ENCODE measurements around the gene KNSTRN. TPM values are rescaled to one million over a fixed set of nuclear protein-coding genes. Genes with fewer than 3 reads are reported as not detected.

Gene KNSTRN
- total and polyA plus RNA-seq, 2 of the 13 experiments (the other 11 are each of a cell fraction or from before 2014, with no cell fraction given), result 20.3 to 62.3 TPM

DNA sequence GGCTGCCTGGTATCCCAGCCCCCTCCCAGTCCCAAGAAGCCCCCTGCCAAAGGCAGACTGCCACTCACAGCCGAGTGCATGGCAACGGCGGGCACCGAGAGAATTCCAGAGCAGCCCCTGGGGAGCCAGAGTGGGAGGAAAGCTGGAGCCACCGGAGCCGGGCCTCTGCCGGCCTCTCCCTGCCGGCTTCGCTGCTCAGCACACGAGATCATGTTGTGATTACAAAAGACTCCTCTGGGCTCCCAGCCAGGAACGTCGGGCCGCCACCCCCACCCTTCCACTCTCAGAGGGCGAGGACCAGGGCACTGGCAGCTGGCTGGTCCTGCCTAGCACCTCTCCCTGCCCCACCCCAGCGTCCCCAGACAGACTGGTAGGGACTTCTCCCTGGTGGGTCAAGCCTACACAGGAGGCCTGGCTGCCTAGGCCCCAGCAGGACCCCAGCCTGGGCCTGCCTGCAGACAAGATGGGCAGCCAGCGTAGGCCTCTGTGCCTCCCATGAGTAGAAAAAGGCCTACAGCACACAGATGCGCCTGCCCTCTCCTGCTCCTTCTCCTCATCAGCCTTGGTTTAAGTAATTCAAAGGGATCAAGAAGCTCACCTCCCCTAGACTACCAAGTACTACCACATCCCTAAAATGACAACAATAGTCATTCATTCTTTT is 41.7 kb upstream of the KNSTRN start, which contains the start of gene CCDC9B (continued):
- TF ChIP-seq ZNF740 (CRISPR knock-in tag; IDR thresholded peaks at IDR 0.05), result no peak
- TF ChIP-seq NFRKB (IDR thresholded peaks at IDR 0.05), result no peak
- TF ChIP-seq ZNF367 (CRISPR knock-in tag; IDR thresholded peaks at IDR 0.05; ENCODE audit: borderline replicate concordance), result no peak
- no peak for TF ChIP-seq ERF (CRISPR knock-in tag; IDR thresholded peaks at IDR 0.05)
- TF ChIP-seq THAP11 (CRISPR knock-in tag; IDR thresholded peaks at IDR 0.05), result peak; percentile 44
- no peak for TF ChIP-seq ZNF782 (CRISPR knock-in tag; IDR thresholded peaks at IDR 0.05; ENCODE audit: borderline replicate concordance)
- no peak for TF ChIP-seq LCORL (IDR thresholded peaks at IDR 0.05)
- TF ChIP-seq LCORL (CRISPR knock-in tag; IDR thresholded peaks at IDR 0.05), result peak; percentile 57; the same call in 1 of the 2 replicates
- TF ChIP-seq MAF1 (CRISPR knock-in tag; IDR thresholded peaks at IDR 0.05; ENCODE audit: borderline replicate concordance), result no peak
- no peak for TF ChIP-seq ZNF550 (CRISPR knock-in tag; IDR thresholded peaks at IDR 0.05; ENCODE audit: borderline replicate concordance)
- peak; percentile 59 for TF ChIP-seq RBFOX2 (IDR thresholded peaks at IDR 0.05; ENCODE audit: low read depth, low read length)
- TF ChIP-seq ZSCAN5A (CRISPR knock-in tag; IDR thresholded peaks at IDR 0.05; ENCODE audit: borderline replicate concordance), result no peak
- no peak for TF ChIP-seq NCOA1 (CRISPR knock-in tag; IDR thresholded peaks at IDR 0.05)
- TF ChIP-seq ZNF18 (CRISPR knock-in tag; IDR thresholded peaks at IDR 0.05; ENCODE audit: insufficient replicate concordance), result no peak
- TF ChIP-seq RXRB (CRISPR knock-in tag; IDR thresholded peaks at IDR 0.05; ENCODE audit: borderline replicate concordance), result peak; percentile 26; the same call in 1 of the 2 replicates
- TF ChIP-seq RORA (CRISPR knock-in tag; IDR thresholded peaks at IDR 0.05), result no peak
- no peak for TF ChIP-seq XBP1 (CRISPR knock-in tag; IDR thresholded peaks at IDR 0.05)
- TF ChIP-seq TERF1 (CRISPR knock-in tag; IDR thresholded peaks at IDR 0.05), result no peak
- TF ChIP-seq ZNF337 (CRISPR knock-in tag; IDR thresholded peaks at IDR 0.05; ENCODE audit: borderline replicate concordance, low read depth), result no peak
- TF ChIP-seq NONO (IDR thresholded peaks at IDR 0.05), result no peak
- TF ChIP-seq NONO (CRISPR knock-in tag; conservative IDR thresholded peaks at IDR 0.05), result no peak
- TF ChIP-seq HMGXB4 (CRISPR knock-in tag; IDR thresholded peaks at IDR 0.05; ENCODE audit: borderline replicate concordance in 1 of 2, low read depth in 1 of 2), result peak in 1 of 2 experiments; percentile 32; a peak in 1 of 4 replicates
- no peak for TF ChIP-seq GLI4 (CRISPR knock-in tag; IDR thresholded peaks at IDR 0.05; ENCODE audit: borderline replicate concordance)
- no peak for TF ChIP-seq CBFB (CRISPR knock-in tag; IDR thresholded peaks at IDR 0.05)
- TF ChIP-seq ZNF703 (CRISPR knock-in tag; IDR thresholded peaks at IDR 0.05; ENCODE audit: borderline replicate concordance), result 0 out of 2 replicates have a peak, but pooled peaks have one; percentile 75
